Heart left ventricle (tissue), 16 donors: ENCODE results near the gene ADAMTSL2. TPM values are rescaled to one million over a fixed set of nuclear protein-coding genes. Genes with fewer than 3 reads are reported as not detected.

Experiments
- ATAC-seq, 4 donors: fragments of 200-7000 bp; cut with Tn5 transposase; one replicate each; pipeline ENCODE4 v1.9.1; 2020 to 2022; ENCODE audit warnings: moderate library complexity in 4 of 4, mild to moderate bottlenecking in 3 of 4, moderate number of reproducible peaks in 1 of 4
- DNase-seq, 5 donors: peaks; one replicate each; pipeline ENCODE4 v3.0.0-alpha.2; 2020
- H3K27ac ChIP-seq, 12 donors: fragments of 200-600 bp; sonication (generic) in 4 of 12; one replicate each; pipeline versions ENCODE4 v1.5.0 to v1.8.0; 2016 to 2022; ENCODE audit warnings: mild to moderate bottlenecking in 2 of 12
- H3K27me3 ChIP-seq, 9 donors: fragments of 200-600 bp; sonication (generic) in 2 of 9; one replicate each; pipeline versions ENCODE4 v1.5.1 to v1.8.0; 2016 to 2022; ENCODE audit warnings: mild to moderate bottlenecking in 3 of 9
- H3K36me3 ChIP-seq, 9 donors: fragments of 200-600 bp; sonication (generic) in 2 of 9; one replicate each; pipeline versions ENCODE4 v1.5.0 to v1.8.0; 2018 to 2022; ENCODE audit warnings: mild to moderate bottlenecking in 2 of 9
- H3K4me1 ChIP-seq, 12 donors: fragments of 200-600 bp; sonication (generic) in 4 of 12; one replicate each; pipeline versions ENCODE4 v1.5.0 to v1.8.0; 2016 to 2022; ENCODE audit warnings: mild to moderate bottlenecking in 3 of 12
- H3K4me3 ChIP-seq, 12 donors: fragments of 200-600 bp; sonication (generic) in 4 of 12; one replicate each; pipeline versions ENCODE4 v1.5.0 to v1.8.0; 2017 to 2022; ENCODE audit warnings: mild to moderate bottlenecking in 9 of 12, moderate library complexity in 4 of 12
- H3K9me3 ChIP-seq, 12 donors: fragments of 200-600 bp; sonication (generic) in 4 of 12; one replicate each; pipeline versions ENCODE4 v1.5.0 to v1.8.0; 2016 to 2022; ENCODE audit warnings: mild to moderate bottlenecking in 1 of 12
- POLR2A ChIP-seq, 2 donors: fragments of 450-650 bp; IDR thresholded peaks; one replicate each; pipeline ENCODE4 v1.6.1; 2017; ENCODE audit warnings: antibody characterized with exemption in 2 of 2, mild to moderate bottlenecking in 2 of 2, moderate library complexity in 2 of 2
- WGBS, 4 donors: extraction: QIAGEN DNeasy Blood & Tissue Kit in 2 of 4; methylation state at CpG; one replicate each; pipeline versions ENCODE4 v1.1.5 to v1.1.7; 2013 to 2018; 5-methylcytosine and 5-hydroxymethylcytosine counted together
- intact Hi-C, 10 donors: fragments of 100-400 bp; cut with DNase I; formaldehyde crosslinking; loops; one replicate each; pipeline versions ENCODE4 v1.11.1 to v1.14.2; 2022
- polyA plus RNA-seq, 2 donors: library from polyadenylated mRNA; stranded (reverse); fragments of 200-250 nt; gene quantifications; one replicate each; pipeline ENCODE4 v1.2.3, GENCODE V29; 2013
- total RNA-seq, 9 donors: library from RNA; depleted of rRNA in 2 of 9; stranded (reverse); fragments of >200 nt in 2 of 9; fragmentation: NEBNext Ultra II Directional in 3 of 9; extraction: Animal tissue kit (Norgen Biotek cat#: 25700) in 3 of 9; gene quantifications; one replicate each; pipeline versions ENCODE4 v1.1.0 to v1.2.4, GENCODE V29; 2016 to 2023
- TF ChIP-seq, protein P1 (sequence below), 12 donors: fragments of 200-600 bp; sonication (generic) in 4 of 12; IDR thresholded peaks; one replicate each; pipeline versions ENCODE4 v1.5.0 to v1.8.0; 2018 to 2022; ENCODE audit warnings: antibody characterized with exemption in 12 of 12, mild to moderate bottlenecking in 5 of 12
- donor health status: ischemic (EF 13 %, LVEDD 7.1; RV severe dilation, severe dysfunction).
- donor health status: healthy with polysubstance abuse.
- donor health status: DM: no; HTN: yes; CAD: no.
- donor health status: DM: no; HTN: no; CAD: no.
- donor health status: ischemic (EF 25% LVEDD 6.9; RV normal size, moderate dysfunction).
- donor health status: ischemic (EF 25% LVEDD 5.7; RV mildly dilated, moderate dysfunction).
- donor health status: healthy.
- donor health status: DM: yes; HTN: yes; CAD: no.
- donor health status: ischemic (EF 35%, LVEDD 5.7; RV mildly dilated, moderate dysfunction).
- donor health status: nonischemic (EF 11% LVEDD 7.7; RV severe dilation, severe dysfunction).
- donor health status: DM: yes; HTN: yes; CAD: no.
- donor health status: PGD.
- donor health status: ischemic (EF 29% LVEDD 5.4; RV normal size, mild dysfunction).
- donor health status: nonischemic (EF 23%, LVEDD 6.1; RV moderate dilation, normal function).

The ADAMTSL2 gene
- total and polyA plus RNA-seq, 11 donors: 2.3 to 5.1 (median 3.7) TPM

DNA sequence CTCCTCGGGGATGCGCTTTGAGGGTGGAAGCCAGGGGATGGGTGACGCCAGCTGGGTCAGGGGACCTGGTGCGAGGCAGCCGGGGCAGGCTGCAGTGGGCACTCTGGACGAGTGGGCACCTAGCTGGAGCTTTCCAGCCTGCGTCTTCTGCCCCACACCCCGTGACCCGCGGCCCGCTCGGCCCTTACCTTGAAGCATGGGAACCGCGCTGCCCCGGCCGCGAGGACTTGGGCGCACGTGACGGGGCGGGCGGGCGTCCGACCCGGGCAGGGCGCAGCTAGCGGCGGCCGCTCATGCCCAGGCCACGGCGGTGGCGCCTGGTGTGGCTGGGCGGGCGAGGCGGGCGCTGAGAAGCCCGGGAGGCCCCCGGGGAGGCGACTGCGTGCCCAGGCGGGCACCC, 74.4 kb downstream of the ADAMTSL2 start:
- no peaks in the 10 kb centered on the region for H3K36me3 ChIP-seq
- H3K9me3 ChIP-seq: no peaks in the 10 kb centered on the region
- intact Hi-C loops: loop anchor here in 1 of 10 donors (10.0 kb wide), 1 partner anchor 106 kb away; no protein-coding TSS in a partner anchor
- H3K4me1 ChIP-seq: peaks cover 0 to 9% (median 0%) of the 10 kb centered on the region in 12 donors
- 8 to 25% (median 11%) methylated on average over 4 to 41 of the region's 41 CpGs for WGBS, 4 donors
- H3K27ac ChIP-seq: no peak overlapping the region
- peak overlapping the region in 4 of 12 donors; percentile 16 to 42 (median 28) for H3K4me3 ChIP-seq
- ATAC-seq (peak in 1 of 4 donors; percentile 20), DNase-seq (no peak)
- TF ChIP-seq POLR2A (IDR thresholded peaks at IDR 0.05): no peak
- TF ChIP-seq, protein P1, sequence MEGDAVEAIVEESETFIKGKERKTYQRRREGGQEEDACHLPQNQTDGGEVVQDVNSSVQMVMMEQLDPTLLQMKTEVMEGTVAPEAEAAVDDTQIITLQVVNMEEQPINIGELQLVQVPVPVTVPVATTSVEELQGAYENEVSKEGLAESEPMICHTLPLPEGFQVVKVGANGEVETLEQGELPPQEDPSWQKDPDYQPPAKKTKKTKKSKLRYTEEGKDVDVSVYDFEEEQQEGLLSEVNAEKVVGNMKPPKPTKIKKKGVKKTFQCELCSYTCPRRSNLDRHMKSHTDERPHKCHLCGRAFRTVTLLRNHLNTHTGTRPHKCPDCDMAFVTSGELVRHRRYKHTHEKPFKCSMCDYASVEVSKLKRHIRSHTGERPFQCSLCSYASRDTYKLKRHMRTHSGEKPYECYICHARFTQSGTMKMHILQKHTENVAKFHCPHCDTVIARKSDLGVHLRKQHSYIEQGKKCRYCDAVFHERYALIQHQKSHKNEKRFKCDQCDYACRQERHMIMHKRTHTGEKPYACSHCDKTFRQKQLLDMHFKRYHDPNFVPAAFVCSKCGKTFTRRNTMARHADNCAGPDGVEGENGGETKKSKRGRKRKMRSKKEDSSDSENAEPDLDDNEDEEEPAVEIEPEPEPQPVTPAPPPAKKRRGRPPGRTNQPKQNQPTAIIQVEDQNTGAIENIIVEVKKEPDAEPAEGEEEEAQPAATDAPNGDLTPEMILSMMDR (IDR thresholded peaks at IDR 0.05): no peak
- peaks cover 8 to 82% (median 45%) of the 10 kb centered on the region in 9 donors for H3K27me3 ChIP-seq

DNA sequence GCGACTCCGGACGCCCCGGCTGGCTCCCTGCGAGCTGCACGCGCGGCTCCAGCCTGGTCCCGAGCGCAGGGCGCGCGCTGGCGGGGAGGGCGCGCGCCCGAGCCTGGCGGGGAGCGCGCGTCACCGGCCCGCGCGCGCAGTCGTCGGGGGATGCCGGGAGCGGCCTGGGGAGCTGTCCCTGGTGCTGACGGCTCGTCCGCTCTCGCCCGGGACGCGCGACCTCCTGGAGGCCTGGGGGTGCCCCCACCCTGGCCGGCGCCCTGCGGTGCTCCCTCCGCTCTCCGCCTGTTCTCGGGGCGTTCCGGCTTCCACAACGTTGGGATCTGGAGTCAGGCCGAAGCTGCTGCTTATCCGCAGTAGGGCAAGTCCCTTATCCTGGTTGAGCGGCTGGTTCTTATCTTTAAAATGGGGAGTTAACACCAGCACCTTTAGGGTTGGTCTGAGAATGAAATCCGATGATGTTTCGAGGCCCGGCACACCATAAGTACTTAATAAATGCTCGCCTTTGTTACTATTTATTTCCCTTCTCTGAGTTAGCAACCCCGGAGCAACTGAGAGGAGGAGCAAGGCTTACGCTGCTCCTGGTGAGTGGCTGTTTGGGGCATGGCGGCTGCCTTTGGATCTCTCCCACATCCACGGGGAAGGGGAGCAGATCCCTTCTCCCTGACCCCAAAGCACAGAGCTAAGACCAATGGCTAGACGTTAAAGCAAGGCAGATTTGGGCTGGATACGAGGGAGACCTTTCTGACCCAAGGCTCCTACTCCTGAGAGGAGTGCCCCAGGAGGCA, 75.0 kb downstream of the ADAMTSL2 start, which contains the start of gene FAM163B:
FAM163B (minus strand) TSS at position 79 of the 788 bp plus-strand sequence. CDS start 29,166 bp downstream, outside the sequence.
- H3K36me3 ChIP-seq: no peaks in the 10 kb centered on the region
- H3K4me1 ChIP-seq: peaks cover 0 to 9% (median 0%) of the 10 kb centered on the region in 12 donors
- peak within 1 kb of the TSS in 4 of 12 donors; percentile 16 to 42 (median 28) for H3K4me3 ChIP-seq
- ATAC-seq: peak in 3 of 4 donors; percentile 75 to 91 (median 84)
- 8 to 41% (median 18%) methylated on average over 11 to 61 of the region's 61 CpGs for WGBS, 4 donors
- no peak for TF ChIP-seq POLR2A (IDR thresholded peaks at IDR 0.05)
- peak in 3 of 5 donors; percentile 47 to 53 (median 47) for DNase-seq
- intact Hi-C loops: loop anchor here in 1 of 10 donors (10.0 kb wide), 1 partner anchor 105 kb away; no protein-coding TSS in a partner anchor
- H3K9me3 ChIP-seq: no peaks in the 10 kb centered on the region
- H3K27me3 ChIP-seq: peaks cover 6 to 87% (median 45%) of the 10 kb centered on the region in 9 donors
- no peak within 1 kb of the TSS for H3K27ac ChIP-seq

DNA sequence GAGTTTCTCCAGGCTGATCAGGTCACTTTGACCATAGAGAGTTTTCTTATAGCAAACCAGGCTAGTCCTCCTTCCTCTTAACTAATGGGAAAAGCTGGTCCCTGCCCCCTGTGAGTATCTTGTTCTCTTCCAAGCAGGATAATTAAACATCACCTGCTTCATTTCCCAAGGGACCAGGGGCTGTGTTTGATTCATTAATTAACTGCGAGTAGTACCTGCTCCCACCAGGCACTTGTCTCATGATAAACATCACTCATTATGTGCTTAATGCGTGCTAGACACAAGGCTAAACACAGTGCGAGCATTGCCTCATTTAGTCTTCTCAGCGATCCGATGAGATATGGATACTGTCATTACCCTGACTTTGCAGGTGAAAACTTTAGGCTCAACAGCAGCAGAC, 76.3 kb downstream of the ADAMTSL2 start:
- Histone ChIP-seq H3K27me3 (peaks cover 6 to 92% (median 51%) of the 10 kb centered on the region in 9 donors), H3K9me3 (no peaks in the 10 kb centered on the region), H3K27ac (no peak overlapping the region), H3K36me3 (no peaks in the 10 kb centered on the region), H3K4me3 (no peak overlapping the region), H3K4me1 (peaks cover 0 to 9% (median 0%) of the 10 kb centered on the region in 12 donors)
- no peak for ATAC-seq
- WGBS, 4 donors: 75 to 90% (median 86%) methylated on average over 5 of the region's 5 CpGs
- TF ChIP-seq POLR2A (IDR thresholded peaks at IDR 0.05): no peak
- TF ChIP-seq, protein P1 (IDR thresholded peaks at IDR 0.05): no peak
- DNase-seq: no peak
- intact Hi-C loops: no loop called here

DNA sequence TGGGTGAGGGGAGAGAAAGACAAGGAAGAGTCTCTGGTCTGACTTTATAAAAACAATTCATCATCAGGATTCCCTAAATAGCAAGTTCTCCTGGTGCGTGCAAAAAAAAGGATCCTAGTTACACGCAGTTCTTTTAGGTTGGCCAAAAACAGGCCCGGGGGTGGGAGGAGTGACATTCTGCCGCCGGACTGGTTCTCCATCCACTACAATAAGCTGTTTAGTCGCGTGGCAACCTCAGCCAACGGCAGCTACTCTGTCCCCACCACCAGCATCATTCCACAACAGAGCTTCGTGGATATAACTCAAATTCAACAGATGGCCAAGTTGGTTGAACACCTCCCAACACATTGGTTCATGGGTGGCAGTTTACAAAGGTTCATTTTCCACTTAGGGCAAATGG, 77.5 kb downstream of the ADAMTSL2 start:
- no peak for TF ChIP-seq POLR2A (IDR thresholded peaks at IDR 0.05)
- TF ChIP-seq, protein P1 (IDR thresholded peaks at IDR 0.05): no peak
- Histone ChIP-seq H3K27ac (no peak overlapping the region), H3K4me3 (no peak overlapping the region), H3K4me1 (peaks cover 0 to 9% (median 0%) of the 10 kb centered on the region in 12 donors), H3K27me3 (peaks cover 13 to 87% (median 56%) of the 10 kb centered on the region in 9 donors), H3K36me3 (no peaks in the 10 kb centered on the region), H3K9me3 (no peaks in the 10 kb centered on the region)
- ATAC-seq: no peak
- intact Hi-C loops: no loop called here
- WGBS, 4 donors: 77 to 81% (median 80%) methylated on average over 9 of the region's 9 CpGs
- DNase-seq: no peak
